Caki2 (cell line): ENCODE results near the gene AASDH. TPM values are rescaled to one million over a fixed set of nuclear protein-coding genes. Genes with fewer than 3 reads are reported as not detected.
A peak's percentile ranks its signal among the peaks of the same experiment; 100 is the strongest.

Experiments
- DNase-seq: peaks from one replicate; pipeline ENCODE4 v3.0.0-alpha.2; 2015; ENCODE audit warnings: low read depth
- in situ Hi-C: cut with HindIII; loops from 2 replicates; pipeline ENCODE4 v1.10.0; 2016; ENCODE audit warnings: low sequenced_read_pairs, low pct_unique_long_range_greater_than_20kb, mixed read lengths
- total RNA-seq: library from RNA; depleted of rRNA; stranded (reverse); fragments of >200 nt; shearing (Covaris generic); gene quantifications from 2 replicates; pipeline ENCODE4 v1.2.3, GENCODE V29; 2014; ENCODE audit warnings: low replicate concordance; rRNA removed

Gene AASDH, protein sequence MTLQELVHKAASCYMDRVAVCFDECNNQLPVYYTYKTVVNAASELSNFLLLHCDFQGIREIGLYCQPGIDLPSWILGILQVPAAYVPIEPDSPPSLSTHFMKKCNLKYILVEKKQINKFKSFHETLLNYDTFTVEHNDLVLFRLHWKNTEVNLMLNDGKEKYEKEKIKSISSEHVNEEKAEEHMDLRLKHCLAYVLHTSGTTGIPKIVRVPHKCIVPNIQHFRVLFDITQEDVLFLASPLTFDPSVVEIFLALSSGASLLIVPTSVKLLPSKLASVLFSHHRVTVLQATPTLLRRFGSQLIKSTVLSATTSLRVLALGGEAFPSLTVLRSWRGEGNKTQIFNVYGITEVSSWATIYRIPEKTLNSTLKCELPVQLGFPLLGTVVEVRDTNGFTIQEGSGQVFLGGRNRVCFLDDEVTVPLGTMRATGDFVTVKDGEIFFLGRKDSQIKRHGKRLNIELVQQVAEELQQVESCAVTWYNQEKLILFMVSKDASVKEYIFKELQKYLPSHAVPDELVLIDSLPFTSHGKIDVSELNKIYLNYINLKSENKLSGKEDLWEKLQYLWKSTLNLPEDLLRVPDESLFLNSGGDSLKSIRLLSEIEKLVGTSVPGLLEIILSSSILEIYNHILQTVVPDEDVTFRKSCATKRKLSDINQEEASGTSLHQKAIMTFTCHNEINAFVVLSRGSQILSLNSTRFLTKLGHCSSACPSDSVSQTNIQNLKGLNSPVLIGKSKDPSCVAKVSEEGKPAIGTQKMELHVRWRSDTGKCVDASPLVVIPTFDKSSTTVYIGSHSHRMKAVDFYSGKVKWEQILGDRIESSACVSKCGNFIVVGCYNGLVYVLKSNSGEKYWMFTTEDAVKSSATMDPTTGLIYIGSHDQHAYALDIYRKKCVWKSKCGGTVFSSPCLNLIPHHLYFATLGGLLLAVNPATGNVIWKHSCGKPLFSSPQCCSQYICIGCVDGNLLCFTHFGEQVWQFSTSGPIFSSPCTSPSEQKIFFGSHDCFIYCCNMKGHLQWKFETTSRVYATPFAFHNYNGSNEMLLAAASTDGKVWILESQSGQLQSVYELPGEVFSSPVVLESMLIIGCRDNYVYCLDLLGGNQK
- total RNA-seq, result 3.2 and 9.6 TPM in 2 replicates

DNA sequence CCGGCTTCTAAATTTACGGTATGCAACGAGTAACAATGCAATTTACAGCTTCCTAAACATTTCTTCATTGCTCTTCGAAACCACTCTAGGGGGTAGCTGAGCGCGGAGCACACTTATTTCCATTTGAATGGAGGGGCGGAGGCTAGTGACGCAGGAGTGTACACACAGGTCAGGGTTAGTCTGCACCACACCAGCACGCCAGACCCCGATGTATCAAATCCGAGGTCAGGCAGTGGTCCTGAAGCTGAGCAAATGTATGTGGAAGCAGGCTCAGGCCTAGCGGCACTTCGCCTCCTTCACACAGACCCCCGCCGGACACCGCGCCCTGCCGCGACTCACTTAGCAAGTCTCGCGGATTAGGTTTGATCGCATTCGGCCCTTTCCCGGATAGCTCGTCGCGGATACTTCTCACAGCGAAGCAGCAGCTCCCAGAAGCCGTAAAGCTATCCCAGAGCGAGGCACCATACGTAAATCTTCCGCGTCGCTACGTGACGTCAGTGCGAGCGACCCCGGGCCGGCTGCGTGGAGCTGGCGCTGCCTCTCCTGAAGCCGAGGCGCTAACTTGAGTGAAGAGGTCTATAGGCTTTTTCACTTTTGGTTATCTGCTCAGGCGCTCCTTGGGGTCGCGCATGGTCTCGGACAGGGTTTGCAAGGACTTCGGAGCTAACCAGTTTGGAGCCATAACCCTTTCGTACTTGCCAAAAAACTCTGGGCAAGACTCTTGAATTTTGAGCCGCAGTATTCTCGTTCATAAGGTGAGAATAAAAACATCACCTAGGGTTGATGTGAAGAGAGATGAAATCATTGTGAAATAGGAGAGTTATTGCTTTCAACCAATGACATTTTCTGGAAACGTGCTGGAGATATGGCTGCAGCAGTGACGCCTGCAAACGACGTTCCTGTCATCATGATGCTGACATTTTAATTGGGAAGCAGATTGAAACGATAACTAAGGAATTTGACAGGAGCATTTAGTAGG is at the start of gene AASDH:
AASDH (minus strand) TSS at position 469 of the 979 bp plus-strand sequence. CDS start 3,192 bp downstream, outside the sequence.
- in situ Hi-C loops, result no loop called here
- peak; percentile 87 for DNase-seq

DNA sequence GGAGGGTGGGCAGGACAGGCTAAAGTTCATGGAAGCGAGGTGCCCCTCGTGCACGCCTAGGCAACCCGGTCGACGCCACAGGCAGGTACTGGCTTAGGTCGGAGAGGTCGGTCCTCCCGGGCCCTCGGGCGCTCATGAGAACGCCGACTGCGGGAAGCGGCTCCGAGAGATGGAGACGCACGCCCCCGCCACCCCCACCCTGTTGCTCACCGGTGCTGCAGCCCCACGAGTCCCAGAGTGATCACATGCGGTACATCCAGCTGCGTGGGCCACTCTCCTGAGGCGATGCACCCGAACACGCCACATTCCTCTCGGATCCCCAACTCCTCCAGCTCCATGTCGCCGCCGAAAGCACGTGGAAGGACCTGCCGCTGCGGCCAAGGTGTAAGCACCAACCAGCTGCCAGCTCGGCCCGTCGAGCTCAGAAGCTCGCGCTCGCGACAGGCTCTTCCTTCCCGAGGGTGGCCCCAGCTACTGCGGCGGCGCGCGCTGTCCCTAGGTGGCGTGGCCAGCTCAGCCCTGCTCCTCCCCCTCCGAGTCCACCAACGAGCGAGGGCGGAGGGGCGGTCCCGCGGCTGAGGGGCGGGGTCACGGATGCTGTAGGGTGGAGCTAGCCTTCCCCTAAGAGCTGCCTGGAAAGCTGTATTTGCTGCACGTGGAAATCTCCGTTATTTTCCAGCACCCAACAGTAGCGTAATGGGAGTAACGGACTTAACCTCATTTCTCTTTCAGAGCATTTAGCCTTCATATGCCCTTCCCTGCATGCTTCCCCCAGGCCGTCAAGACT is 48.0 kb upstream of the AASDH start, which contains the start of gene PPAT:
PPAT (minus strand) TSS at position 476 of the 787 bp plus-strand sequence; CDS start at position 338, 138 bp downstream.
- DNase-seq, result peak; percentile 96
- in situ Hi-C loops, result no loop called here

DNA sequence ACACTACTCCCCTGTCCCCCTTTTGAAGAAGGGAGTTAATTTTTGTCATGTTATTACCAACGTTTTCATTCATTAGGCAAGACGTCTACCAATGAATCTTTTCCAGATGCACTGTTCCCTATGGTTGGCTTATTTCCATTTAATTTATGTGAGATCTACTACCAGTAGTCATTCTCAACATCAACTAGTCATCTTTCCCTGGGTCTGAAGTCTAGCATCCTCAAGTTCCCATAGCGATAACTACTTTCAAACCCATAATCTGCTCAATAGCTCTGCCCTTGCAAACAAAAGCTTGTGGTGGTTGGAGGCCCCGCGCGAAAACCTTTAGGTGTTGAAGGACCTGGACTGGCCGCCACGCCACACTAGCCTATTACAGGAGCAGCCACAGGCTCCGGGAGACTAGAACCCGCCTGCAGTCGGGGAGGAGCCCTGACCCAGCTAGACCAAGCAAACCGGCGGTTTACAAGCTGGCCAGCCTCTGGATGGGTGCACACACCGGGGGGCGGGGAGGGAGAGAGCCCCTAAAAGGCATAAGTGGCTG is 47.4 kb upstream of the AASDH start:
- in situ Hi-C loops, result no loop called here
- peak; percentile 47 for DNase-seq

DNA sequence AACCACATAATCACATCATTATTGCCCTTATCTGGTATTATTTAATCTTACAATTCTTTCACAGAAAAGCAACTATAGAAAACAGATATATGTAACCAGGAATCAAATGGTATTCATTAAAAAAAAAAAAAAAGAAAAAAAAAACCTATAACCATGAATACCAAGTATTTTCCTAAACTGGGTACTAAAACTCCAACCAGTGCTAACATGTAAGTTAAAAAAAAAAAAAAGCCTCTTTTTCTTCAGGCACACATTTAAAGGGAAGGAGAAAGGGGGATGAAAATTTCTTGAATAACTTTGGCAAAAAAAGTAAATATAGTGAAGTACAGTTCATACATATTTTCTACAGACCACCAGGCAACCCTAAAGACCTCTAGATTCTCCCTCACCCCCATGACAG is 46.0 kb upstream of the AASDH start:
- DNase-seq, result no peak
- in situ Hi-C loops, result no loop called here

DNA sequence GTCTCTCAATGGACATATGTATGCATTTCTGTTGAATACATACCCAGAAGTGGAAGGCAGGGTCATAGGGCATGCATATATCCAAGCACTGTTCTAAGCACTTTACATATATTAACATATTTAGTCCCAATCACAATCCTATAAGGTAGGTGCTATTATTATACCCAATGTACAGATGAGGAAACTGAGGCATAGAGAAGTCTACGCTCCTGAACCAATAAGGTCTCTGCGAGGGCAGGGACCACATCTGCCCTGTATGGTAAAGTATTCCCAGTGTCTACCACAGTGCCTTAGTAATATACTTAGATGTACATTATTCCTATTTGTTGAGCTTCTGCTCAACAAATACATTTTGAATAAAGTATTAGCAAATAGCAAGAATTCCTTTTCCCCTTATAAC is 42.9 kb upstream of the AASDH start:
- no peak for DNase-seq
- in situ Hi-C loops, result no loop called here

DNA sequence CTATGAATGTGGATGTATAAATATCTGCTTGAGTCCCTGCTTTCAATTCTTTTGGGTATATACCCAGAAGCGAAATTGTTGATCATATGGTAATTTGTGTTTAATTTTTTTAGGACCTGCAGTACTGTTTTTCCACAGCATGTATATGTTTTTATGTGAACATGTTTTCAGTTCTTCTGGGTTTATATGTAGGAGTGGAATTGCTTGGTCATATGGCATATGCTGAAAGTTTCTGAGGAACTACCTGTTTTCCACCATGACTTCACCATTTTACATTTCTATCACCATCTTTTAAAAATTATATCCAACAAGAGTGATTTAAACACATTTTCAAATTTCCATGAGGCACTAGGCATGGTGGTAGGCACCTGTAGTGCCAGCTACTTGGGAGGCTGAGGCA is 39.9 kb upstream of the AASDH start:
- in situ Hi-C loops, result no loop called here
- no peak for DNase-seq

DNA sequence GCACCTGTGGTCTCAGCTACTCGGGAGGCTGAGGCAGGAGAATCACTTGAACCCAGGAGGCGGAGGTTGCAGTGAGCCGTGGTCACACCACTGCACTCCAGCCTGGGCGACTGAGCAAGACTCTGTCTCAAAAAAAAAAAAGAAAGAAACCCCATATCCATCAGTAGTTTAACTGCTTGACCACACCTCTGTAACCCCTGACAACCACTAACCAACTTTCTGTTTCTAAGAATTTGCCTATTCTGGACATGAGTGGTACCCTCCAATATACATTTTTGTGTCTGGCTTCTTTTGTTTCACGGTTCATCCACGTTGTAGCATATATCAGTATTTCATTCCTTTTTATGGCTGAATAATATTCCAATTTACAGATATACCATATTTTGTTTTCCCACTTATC is 39.0 kb upstream of the AASDH start:
- DNase-seq, result no peak
- in situ Hi-C loops, result no loop called here

DNA sequence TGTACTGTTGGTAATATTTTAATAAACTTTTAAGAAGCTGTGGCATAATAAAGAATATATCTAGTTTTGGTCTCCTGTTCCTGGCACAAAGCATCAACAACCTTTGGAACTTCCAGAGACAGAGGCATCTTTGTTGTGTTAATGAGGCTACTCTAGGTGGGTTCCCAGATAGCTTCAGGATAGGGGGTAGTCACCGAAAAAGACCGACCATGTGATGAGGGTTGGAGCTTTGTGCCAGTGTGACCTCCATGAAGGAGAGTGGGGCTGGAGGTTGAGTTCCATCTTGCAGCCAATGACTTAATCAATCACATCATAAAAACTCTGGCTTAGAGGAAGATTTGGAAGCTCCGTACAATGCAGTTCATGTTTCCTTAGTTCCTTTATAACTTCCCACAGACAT is 38.2 kb upstream of the AASDH start:
- DNase-seq, result no peak
- in situ Hi-C loops, result no loop called here

DNA sequence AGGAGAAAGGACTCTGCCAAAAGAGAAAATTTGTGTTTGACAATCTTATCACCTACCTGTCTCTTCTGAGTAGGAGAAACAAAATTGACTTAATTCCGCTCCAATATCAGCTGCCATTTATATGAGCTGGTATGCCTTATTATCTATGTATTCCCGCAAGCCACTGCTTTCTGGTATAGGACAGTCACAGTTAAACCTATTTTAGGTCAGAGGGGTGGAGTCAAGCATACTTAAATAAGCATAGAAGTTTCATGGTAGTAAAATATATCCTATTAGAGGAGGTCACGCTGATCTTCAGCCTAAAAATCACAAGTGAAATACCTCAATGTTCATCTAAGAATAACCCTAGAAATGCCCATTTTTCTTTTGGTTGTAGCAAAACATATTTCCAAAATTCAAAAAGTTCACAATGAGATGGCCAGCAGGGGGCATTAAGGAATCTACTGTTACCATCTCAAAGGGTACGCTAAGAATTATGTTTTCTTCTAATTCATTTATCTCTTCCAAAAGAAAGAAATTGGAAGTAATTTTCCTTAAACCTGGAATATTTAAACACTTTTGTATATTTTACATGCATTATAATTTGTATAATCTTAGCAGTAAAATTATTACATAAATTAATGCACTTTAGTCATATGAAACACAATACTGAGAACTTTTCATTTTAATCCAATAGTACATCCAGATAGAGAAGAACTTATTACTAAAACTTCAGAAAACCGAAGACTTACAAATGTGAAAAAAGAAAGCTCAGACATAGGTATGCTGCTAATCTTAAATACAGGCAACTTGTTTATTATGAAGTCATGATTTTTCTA is 37.6 kb upstream of the AASDH start:
- in situ Hi-C loops, result no loop called here
- no peak for DNase-seq

DNA sequence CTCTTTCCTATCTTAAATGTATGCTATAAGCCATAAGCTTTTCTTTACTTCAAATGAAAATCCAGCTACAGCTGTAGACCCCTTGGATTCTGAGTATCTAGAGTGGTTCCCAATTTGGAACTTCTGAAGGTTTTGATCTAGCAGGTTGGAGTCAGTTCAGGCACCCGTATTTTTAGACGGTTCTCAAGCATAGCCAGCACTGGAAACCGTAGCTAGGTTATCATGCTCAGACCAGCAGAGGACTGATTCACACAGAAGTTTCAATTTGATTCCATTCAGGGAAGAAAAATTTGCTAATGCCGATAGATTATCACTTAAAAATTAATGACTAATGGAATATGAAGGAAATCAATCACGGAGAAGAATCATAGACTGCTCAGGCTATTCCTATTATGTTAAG is 36.9 kb upstream of the AASDH start:
- no peak for DNase-seq
- in situ Hi-C loops, result no loop called here

DNA sequence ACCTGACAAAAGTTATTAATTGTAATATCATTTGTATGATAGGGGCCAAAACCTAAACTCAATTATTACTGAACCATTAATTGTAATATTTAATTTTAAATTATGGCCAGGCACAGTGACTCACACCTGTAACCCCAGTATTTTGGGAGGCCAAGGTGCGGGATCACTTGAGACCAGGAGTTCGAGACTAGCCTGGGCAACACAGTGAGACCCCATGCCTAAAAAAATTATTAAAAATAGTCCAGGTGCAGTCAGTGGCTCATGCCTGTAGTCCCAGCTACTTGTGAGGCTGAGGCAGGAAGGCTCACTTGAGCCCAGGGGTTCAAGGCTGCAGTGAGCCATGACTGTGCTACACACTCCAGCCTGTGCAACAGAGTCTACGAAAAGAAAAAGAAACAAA is 30.1 kb upstream of the AASDH start:
- DNase-seq, result no peak
- in situ Hi-C loops, result no loop called here

DNA sequence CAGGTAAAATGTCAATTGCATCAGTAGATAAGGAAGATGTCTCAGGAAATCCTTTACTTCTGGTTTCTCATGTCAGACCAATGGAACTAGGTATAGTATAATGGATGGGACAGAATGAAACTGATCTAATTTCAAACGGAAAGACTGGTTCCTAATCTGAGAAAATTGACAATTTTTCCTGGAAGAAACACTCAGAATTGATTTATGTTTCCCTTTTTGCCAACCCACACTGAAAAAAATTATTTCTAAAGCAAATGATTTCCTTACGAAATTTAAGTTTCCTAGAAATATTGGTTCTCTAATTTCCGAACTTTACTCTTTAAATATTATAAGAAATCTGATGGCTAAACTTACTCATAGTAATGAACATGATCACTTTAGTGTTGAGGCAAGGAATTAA is 29.1 kb upstream of the AASDH start:
- in situ Hi-C loops, result no loop called here
- DNase-seq, result no peak

DNA sequence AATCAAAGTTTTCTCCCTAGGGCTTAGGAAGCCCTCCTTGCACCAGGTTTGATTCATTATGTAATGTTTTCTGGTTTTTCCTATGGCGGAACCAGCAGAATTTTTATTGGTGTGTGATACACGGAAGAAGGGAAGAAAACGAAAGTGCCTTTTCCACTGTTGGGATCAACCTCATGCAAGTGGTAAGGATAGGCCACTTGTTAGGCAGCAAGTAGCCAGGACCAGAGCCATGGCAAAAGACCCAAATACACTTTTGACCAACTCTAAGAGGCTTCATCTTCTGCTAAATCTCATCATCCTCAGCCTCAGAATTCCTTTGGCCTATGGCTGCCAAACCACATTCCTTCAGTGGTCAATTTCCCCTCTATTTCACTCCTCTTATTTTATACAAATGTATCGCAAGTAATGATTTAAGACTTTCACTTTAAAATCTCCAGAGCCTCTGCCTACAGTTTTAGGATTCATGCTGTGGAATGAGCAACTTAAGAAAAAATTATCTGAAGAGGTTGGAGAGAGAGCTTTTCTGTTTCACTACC is 26.9 kb upstream of the AASDH start:
- in situ Hi-C loops, result no loop called here
- no peak for DNase-seq

DNA sequence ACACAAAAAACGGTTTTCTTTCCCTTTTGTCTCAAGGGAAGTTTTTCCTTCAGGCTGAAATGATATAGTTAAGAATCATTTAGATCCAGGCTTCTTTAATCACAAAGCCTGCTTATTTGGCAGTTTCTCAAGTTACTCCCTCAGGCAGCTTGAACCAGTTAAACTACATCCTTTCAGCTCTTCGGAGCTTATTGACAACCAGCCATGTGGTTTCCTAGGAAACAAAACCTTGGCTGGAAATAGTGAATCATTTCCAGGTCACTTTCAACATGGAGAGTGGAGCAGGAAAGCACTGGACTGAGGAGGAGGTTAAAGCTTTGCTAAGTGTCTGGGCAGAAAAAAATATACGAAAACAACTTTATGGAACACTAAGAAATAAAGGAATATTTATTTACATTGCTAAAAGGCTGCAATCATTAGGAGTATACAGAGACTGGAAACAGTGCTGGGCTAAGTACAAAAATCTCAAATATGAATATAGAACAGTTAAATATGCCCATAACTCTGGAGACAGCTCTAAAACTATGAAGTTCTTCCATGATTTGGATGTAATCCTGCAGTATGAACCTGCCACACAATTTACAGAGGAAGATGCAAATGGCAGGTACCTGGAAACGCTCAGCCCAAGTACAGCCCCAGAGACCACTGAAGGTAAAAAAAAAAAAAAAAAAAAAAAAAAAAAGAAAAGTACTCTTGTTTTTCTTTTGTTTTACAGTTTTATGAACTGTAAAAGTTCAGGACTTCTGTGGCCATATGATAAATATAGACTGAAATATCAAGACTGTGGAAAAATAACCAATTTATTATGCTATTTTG is 23.2 kb upstream of the AASDH start:
- DNase-seq, result peak; percentile 80
- in situ Hi-C loops, result no loop called here

DNA sequence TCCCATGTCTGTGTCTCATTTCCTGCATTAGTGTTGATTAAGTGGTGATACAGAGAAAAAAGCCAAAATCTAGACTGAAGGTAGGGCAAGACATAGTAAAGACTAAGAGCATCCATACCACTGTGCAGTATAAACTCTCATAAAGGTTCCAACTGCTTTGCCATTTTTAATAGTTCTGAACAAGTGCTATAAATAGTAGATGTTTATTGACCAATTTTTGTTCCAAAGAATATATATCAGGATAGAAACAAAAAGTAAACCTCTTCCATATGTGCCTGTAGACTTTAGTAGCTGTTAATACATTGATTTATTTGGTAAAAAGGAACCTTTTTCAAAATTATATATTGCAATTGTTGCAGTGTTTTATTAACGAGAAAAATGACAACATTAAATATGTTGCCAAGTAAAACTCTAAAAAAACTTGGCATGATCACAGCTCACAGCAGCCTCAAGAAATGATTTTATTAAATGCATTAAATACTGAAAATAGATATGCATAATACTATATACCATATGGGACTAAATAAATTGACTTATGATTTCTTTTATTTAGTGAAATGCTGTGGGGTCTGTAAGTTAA is 22.3 kb upstream of the AASDH start:
- DNase-seq, result no peak
- in situ Hi-C loops, result no loop called here
